ENCODE data around the gene KRTAP2-4.
"Not testable (repeated sequence)": the region's sequence is repeated elsewhere in the genome, so short reads cannot be mapped to it uniquely, and the experiment has no call there.

KRTAP2-4 gene

GRCh38 chr17:41037853-41038350 lies 27.8 kb downstream of the KRTAP2-4 start:
- DNase-seq (ENCODE audit: low read depth), result no peak

DNA sequence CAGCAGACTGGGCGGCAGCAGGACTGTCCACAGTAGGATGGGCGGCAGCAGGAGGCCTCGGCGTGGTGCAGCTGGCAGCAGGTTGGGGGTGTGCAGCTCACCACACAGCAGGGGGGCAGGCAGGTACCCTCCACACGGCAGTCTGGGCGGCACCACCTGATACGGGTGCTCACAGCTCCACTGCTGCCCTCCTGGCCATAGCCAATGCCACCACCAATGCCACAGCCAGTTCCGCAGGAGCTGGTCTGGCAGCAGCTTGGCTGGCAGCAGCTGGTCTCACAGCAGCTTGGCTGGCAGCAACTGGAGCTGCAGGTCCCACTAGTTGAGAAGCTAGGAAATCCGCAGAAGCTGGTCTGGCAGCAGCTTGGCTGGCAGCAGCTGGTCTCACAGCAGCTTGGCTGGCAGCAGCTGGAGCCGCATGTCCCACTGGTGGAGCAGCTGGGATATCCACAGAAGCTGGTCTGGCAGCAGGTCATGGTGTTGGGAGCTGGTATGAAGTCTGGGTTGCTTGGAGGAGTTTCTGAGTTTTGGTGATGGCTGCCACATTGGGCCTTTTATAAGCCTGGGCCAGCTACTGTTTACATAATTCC lies 31.2 kb downstream of the KRTAP2-4 start, which contains the start of gene KRTAP1-3:
Gene KRTAP1-3, minus strand, starts transcription at position 529 of the 590 bp plus-strand sequence. Its CDS starts 53 bp downstream, at position 476.
- not testable (repeated sequence) for DNase-seq (ENCODE audit: low read depth)

GRCh38 chr17:41029633-41030245 lies 35.9 kb downstream of the KRTAP2-4 start, which contains the start of gene KRTAP1-4:
Gene KRTAP1-4, minus strand, starts transcription at chr17:41030195. Its CDS starts 117 bp downstream, at chr17:41030078.
- DNase-seq (ENCODE audit: low read depth), result no peak

GRCh38 chr17:41026715-41027471 lies 38.8 kb downstream of the KRTAP2-4 start, which contains the start of gene KRTAP1-5:
Gene KRTAP1-5, minus strand, starts transcription at chr17:41027208. Its CDS starts 53 bp downstream, at chr17:41027155.
- no peak for DNase-seq (ENCODE audit: low read depth)

- no peak for DNase-seq (ENCODE audit: low read depth)
These were observed 41.0 kb downstream of the KRTAP2-4 start for GRCh38 chr17:41024697-41025096.

GRCh38 chr17:41020336-41020735 lies 45.3 kb downstream of the KRTAP2-4 start:
- no peak for DNase-seq (ENCODE audit: low read depth)

DNA sequence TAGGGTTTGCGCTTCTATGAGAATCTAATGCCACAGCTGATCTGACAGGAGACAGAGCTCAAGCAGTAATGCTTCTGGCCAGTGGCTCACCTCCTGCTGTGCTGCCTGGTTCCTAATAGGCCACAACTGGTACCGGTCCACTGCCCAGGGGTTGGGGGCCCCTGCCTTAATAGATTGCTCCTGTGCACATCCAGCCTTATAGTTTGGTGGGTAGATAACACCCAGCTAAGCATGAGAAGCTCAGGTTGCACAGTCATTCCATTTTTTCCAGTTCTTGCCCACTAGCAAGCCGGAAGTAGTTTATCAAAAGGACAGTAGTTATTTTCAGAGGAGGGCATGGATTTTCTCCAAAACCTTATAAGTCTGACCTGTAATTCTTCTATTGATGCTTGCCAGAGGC lies 46.3 kb downstream of the KRTAP2-4 start:
- no peak for DNase-seq (ENCODE audit: low read depth)

DNA sequence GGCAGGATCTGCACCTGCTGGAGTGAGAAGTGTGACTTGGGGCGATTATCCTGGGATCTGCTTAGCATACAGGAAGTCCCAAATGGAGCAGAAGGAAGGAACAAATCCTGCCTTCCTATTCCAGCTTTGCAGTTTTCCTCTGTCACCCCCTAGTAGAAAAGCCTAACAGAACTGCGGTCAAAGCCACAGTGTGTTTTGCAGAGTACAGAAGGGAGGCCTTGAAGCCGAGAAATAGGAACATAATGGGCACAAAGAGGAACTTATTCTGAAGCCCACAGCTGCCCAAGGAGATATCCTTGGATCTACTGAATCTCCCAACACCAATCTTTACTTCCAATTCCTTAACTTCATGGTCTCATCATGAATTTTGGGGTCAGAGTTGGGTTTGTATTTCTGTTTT lies 47.1 kb downstream of the KRTAP2-4 start:
- DNase-seq (ENCODE audit: low read depth), result no peak

- no peak for DNase-seq (ENCODE audit: low read depth)
These were observed 49.0 kb downstream of the KRTAP2-4 start for GRCh38 chr17:41016578-41017215.

- DNase-seq (ENCODE audit: low read depth), result no peak
These were observed 50.2 kb downstream of the KRTAP2-4 start for GRCh38 chr17:41015454-41015853.
